T47D (cell line): ENCODE results near the gene VPS16.

Source experiments
- DNase-seq, 2 experiments: peaks; one replicate each; pipeline versions ENCODE4 v3.0.0 to v3.0.0-alpha.2; 2011 to 2012; ENCODE audit warnings: low read depth in 1 of 2, low spot score in 1 of 2
- JUND ChIP-seq: IDR thresholded peaks from 2 replicates; pipeline ENCODE4 v1.6.1; 2012; ENCODE audit warnings: low read depth
- in situ Hi-C: cut with HindIII; loops from 2 replicates; pipeline ENCODE4 v1.10.0; 2016; ENCODE audit warnings: low sequenced_read_pairs, low pct_unique_long_range_greater_than_20kb

Gene VPS16

DNA sequence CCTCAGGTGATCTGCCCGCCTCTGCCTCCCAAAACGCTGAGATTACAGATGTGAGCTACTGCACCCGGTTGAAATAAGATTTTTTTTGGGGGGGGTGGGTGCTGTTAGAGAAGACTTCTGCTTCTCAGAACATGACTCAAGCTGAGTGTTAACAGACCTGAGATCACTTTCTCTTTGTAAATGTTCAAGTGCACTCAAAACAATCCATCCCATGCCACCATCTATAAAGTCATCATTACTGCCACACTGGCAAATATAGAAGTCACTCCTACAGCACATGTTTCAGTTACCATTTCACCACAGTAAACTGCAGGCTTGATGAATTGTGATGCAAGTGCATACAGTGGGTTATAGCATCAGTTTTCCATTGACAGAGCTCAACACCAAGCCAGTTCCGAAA lies 9.0 kb downstream of the VPS16 start:
- in situ Hi-C loops, result no loop called here
- DNase-seq, result no peak
- no peak for TF ChIP-seq JUND

- no peak for DNase-seq
- in situ Hi-C loops, result no loop called here
- no peak for TF ChIP-seq JUND
Measured at GRCh38 chr20:2851086-2851485, 10.5 kb downstream of the VPS16 start.

DNA sequence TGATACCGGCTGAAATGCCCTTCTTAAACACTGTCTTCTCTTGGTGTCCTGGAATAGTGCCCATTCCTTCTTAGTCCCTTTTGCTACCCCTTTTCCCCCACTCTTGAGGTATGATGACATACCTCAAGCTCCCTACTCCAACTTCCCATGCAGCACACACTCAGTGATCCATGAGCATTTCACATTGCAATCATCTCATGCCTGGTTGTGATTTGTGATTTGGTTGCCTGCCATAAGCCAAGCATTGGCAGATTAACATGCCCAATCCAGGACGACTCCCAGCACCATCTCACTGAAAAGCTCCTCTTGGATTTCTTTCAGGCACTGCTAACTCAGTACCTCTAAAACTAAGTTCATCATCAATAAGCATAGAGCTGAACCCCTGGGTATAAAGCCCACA lies 18.0 kb downstream of the VPS16 start:
- in situ Hi-C loops, result no loop called here
- no peak for TF ChIP-seq JUND
- DNase-seq, result no peak

DNA sequence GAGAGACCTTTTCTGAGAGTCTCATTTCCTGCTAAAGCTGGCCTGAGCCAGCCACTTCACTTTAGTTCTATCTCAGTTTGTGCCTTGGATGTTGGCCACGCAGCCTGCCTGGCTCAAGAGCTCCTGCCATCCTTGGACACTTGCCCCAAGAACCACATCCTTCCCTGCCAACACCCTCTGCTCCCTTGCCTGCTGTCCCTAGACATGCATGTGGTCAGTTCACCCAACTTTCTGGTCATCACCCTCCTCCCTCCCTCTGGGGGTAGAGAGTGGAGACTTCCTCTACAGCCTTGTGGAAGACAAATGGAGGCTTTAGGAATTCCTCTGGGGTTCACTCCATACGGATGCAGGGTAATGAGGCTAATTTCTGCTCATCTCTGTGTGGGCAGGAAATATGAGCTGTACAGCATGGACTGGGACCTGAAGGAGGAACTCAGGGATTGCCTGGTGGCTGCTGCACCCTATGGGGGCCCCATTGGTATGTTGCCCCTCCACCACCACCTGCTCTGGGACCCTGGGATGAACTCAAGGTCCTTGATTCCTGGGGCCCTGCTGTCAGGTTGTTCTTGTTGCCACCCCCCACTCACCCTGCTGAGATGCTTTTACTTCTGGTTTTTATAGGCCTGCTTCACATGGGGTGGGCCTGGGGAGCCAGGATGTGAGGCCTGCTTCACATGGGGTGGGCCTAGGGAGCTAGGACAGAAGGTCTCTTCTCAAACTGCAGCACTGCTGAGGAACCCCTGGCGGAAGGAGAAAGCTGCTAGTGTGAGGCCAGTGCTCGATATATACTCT lies 19.0 kb downstream of the VPS16 start:
- DNase-seq, result no peak
- in situ Hi-C loops, result no loop called here

GRCh38 chr20:2864626-2865025 lies 24.1 kb downstream of the VPS16 start:
- no peak for DNase-seq
- TF ChIP-seq JUND, result no peak
- in situ Hi-C loops, result no loop called here

More for the DNA sequence above, 19.0 kb downstream of the VPS16 start:
- no peak for TF ChIP-seq JUND

GRCh38 chr20:2865101-2865500 lies 24.6 kb downstream of the VPS16 start:
- in situ Hi-C loops, result no loop called here
- no peak for TF ChIP-seq JUND
- no peak for DNase-seq

DNA sequence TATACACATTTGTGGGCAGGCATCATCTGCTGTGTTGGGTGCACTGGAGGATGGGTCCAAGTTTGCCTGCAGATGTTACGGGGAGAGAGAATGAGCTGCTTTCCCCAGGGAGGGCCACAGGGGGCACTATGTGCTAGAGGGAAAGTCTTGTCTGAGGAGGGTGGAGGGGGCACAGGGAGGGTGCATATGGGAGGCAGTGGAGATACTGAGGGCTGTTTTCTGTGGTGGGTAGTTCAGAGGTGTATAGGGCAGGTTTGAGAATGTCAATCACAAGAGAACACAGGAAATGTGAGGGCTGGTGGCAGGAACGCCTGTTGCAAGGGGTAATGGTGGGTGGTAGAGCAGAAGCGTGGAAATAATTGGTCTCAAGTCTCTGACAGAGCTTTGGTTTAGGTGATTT lies 25.1 kb downstream of the VPS16 start:
- TF ChIP-seq JUND, result no peak
- in situ Hi-C loops, result no loop called here
- DNase-seq, result no peak

- no peak for TF ChIP-seq JUND
- no peak for DNase-seq
- in situ Hi-C loops, result no loop called here
Measured at GRCh38 chr20:2866236-2866635, 25.7 kb downstream of the VPS16 start.

GRCh38 chr20:2867081-2867864 lies 26.7 kb downstream of the VPS16 start:
- in situ Hi-C loops, result no loop called here

DNA sequence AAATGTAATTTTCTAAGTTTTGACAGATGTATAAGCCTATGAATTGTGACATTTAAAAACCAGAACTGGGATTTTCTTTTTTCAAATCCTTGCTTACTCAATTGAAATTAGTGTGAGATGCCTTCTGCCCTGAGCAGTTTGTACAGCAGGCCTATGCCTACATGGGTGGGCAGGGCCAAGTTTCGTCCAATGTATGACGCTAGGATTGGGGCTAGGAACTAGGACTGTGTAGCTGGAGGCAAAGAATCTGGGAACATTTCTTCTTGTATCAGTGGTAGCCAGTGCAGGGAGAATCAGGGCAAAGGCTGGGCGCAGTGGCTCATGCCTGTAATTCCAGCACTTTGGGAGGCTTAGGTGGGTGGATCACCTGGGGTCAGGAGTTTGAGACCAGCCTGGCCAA lies 28.8 kb downstream of the VPS16 start:
- in situ Hi-C loops, result no loop called here
- no peak for DNase-seq
- no peak for TF ChIP-seq JUND

More at GRCh38 chr20:2867081-2867864, 26.7 kb downstream of the VPS16 start:
- DNase-seq, result no peak
- TF ChIP-seq JUND, result no peak

DNA sequence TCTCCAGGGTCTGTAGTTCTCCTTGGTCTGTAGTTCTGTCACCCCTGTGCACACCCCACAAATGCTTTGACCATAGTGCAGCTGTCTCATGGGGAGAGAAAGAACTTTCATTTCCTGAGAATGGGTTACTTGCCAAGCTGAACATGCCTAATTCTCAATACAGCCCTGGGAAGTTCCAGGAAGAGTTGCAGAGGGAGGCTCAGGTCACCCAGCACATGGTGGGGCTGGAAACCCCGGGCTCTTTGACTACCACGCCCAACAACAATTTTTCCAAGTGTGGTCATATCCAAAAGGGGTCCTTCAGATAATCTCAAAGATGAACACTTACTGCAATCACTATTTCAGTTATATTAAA lies 30.5 kb downstream of the VPS16 start:
- no peak for TF ChIP-seq JUND
- no peak for DNase-seq
- in situ Hi-C loops, result no loop called here

- in situ Hi-C loops, result no loop called here
- TF ChIP-seq JUND, result no peak
- no peak for DNase-seq
Measured at GRCh38 chr20:2871661-2872458, 31.3 kb downstream of the VPS16 start.
